Stomach (tissue), 9 donors: Measurements from ENCODE around the gene PC. TPM values are rescaled to one million over a fixed set of nuclear protein-coding genes. Genes with fewer than 3 reads are reported as not detected.

Experiments used
- DNase-seq, 2 donors: peaks; one replicate each; pipeline versions ENCODE4 v3.0.0 to v3.0.0-alpha.2; 2013 to 2019
- H3K27ac ChIP-seq, 5 donors: fragments of 200-600 bp in 4 of 5; sonication (generic) in 4 of 5; one replicate each; pipeline ENCODE4 v1.5.1; 2013 to 2019; ENCODE audit warnings: mild to moderate bottlenecking in 1 of 5, moderate library complexity in 1 of 5
- H3K27me3 ChIP-seq, 3 donors: fragments of 200-600 bp; sonication (generic); one replicate each; pipeline ENCODE4 v1.5.1; 2017 to 2019; ENCODE audit warnings: mixed run types in 1 of 3
- H3K36me3 ChIP-seq, 4 donors: fragments of 200-600 bp; sonication (generic); 1 replicate in 3 of 4; 2 replicates in 1 of 4; pipeline ENCODE4 v1.5.1; 2016 to 2019
- H3K4me1 ChIP-seq, 4 donors: fragments of 200-600 bp; sonication (generic); one replicate each; pipeline ENCODE4 v1.5.1; 2016 to 2019
- H3K4me3 ChIP-seq, 4 donors: fragments of 200-600 bp; sonication (generic) in 3 of 4; one replicate each; pipeline ENCODE4 v1.5.1; 2016 to 2019; ENCODE audit warnings: mild to moderate bottlenecking in 1 of 4
- H3K9me3 ChIP-seq, 4 donors: fragments of 200-600 bp; sonication (generic); one replicate each; pipeline ENCODE4 v1.5.1; 2016 to 2019
- CTCF ChIP-seq, 7 experiments: fragments of 450-650 bp in 4 of 7; fragments of 200-600 bp in 3 of 7; sonication (generic) in 3 of 7; IDR thresholded peaks; one replicate each; pipeline ENCODE4 v1.5.1; 2016 to 2019; ENCODE audit warnings: antibody characterized with exemption in 7 of 7, control low read depth in 2 of 7, mild to moderate bottlenecking in 1 of 7
- EP300 ChIP-seq: sonication (generic); formaldehyde crosslinking; IDR thresholded peaks from one replicate; pipeline ENCODE4 v1.6.1; 2017; ENCODE audit warnings: antibody characterized with exemption
- POLR2A ChIP-seq, 4 donors: fragments of 450-650 bp; IDR thresholded peaks; one replicate each; pipeline ENCODE4 v1.6.1; 2016; ENCODE audit warnings: antibody characterized with exemption in 4 of 4, control low read depth in 2 of 4, mild to moderate bottlenecking in 1 of 4, moderate library complexity in 1 of 4
- POLR2AphosphoS5 ChIP-seq, 3 donors: sonication (generic); formaldehyde crosslinking; IDR thresholded peaks; one replicate each; pipeline ENCODE4 v1.6.1; 2016; ENCODE audit warnings: antibody characterized with exemption in 3 of 3
- WGBS, 5 donors: extraction: QIAGEN DNeasy Blood & Tissue Kit in 3 of 5; methylation state at CpG; one replicate each; pipeline versions ENCODE4 v1.1.5 to v1.1.7; 2013 to 2018; 5-methylcytosine and 5-hydroxymethylcytosine counted together
- intact Hi-C: fragments of 100-400 bp; cut with DNase I; formaldehyde crosslinking; loops from one replicate; pipeline ENCODE4 v1.15.1; 2023; ENCODE audit warnings: low total_unique reads
- polyA plus RNA-seq, 3 donors: library from polyadenylated mRNA; stranded (reverse); fragments of 200-250 nt; gene quantifications; one replicate each; pipeline ENCODE4 v1.2.3, GENCODE V29; 2013
- total RNA-seq, 5 donors: library from RNA; depleted of rRNA; stranded (reverse); fragments of >200 nt; gene quantifications; one replicate each; pipeline versions ENCODE4 v1.1.0 to v1.2.3, GENCODE V29; 2014 to 2016
- donor health status: healthy with polysubstance abuse.
- donor health status: Bipolar disorder and iron deficiency.
- donor health status: healthy.

The PC gene
- total and polyA plus RNA-seq, 8 donors, result 0.58 to 86.0 (median 22.3) TPM

- no peak for TF ChIP-seq CTCF (IDR thresholded peaks at IDR 0.05)
- TF ChIP-seq POLR2AphosphoS5 (IDR thresholded peaks at IDR 0.05), result peak; percentile 98 to 99 (median 98)
- TF ChIP-seq POLR2A (IDR thresholded peaks at IDR 0.05), result peak in 2 of 4 donors; percentile 35 to 62
- WGBS, 5 donors, result 0 to 1% (median 1%) methylated on average over 35 to 98 of the region's 98 CpGs
- peak; percentile 91 to 98 for DNase-seq
- Histone ChIP-seq H3K27me3 (no peaks in the 10 kb centered on the region), H3K9me3 (no peaks in the 10 kb centered on the region), H3K36me3 (peaks cover 14 to 53% (median 48%) of the 10 kb centered on the region in 4 donors), H3K4me1 (peaks cover 26 to 50% (median 43%) of the 10 kb centered on the region in 4 donors), H3K27ac (peak within 1 kb of the TSS; percentile 97 to 99 (median 98)), H3K4me3 (peak within 1 kb of the TSS; percentile 69 to 99 (median 96))
- intact Hi-C loops, result no loop called here
Observed at GRCh38 chr11:66842896-66843775, 115.0 kb downstream of the PC start, which contains the start of gene RCE1. Gene RCE1 (plus strand): TSS chr11:66843441. CDS start chr11:66843456, 15 bp downstream.

DNA sequence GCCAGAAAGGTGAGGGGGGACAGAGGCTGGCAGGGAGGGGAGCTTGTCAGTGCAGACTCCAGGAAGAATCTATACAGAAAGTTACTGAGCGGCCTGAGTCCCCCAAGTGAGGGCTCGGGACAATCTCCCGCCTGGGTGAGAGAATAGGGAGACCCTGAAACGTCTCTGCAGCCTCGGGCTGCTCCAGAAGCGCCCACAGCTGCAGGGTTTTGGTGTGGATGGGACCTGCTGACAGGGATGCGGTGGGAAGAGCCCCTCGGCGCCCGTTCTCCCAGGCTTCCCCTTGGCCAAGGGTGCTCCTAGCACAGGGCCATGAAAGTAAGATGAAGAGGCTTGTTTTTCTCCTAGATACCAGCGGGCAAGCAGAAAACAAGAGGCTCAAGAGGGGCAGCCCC, 115.7 kb downstream of the PC start:
- H3K27ac ChIP-seq, result peak overlapping the region; percentile 97 to 99 (median 98)
- DNase-seq, result peak in 1 of 2 donors; percentile 16
- H3K4me1 ChIP-seq, result peaks cover 26 to 50% (median 43%) of the 10 kb centered on the region in 4 donors
- peak overlapping the region; percentile 69 to 99 (median 96) for H3K4me3 ChIP-seq
- TF ChIP-seq POLR2AphosphoS5 (IDR thresholded peaks at IDR 0.05) (no peak), POLR2A (IDR thresholded peaks at IDR 0.05) (no peak), CTCF (IDR thresholded peaks at IDR 0.05) (no peak), EP300 (no peak)
- WGBS, 5 donors, result 0 to 3% (median 1%) methylated on average over 11 of the region's 11 CpGs
- peaks cover 14 to 53% (median 48%) of the 10 kb centered on the region in 4 donors for H3K36me3 ChIP-seq
- no peaks in the 10 kb centered on the region for H3K9me3 ChIP-seq
- intact Hi-C loops, result no loop called here
- H3K27me3 ChIP-seq, result no peaks in the 10 kb centered on the region

- Histone ChIP-seq H3K36me3 (peaks cover 12 to 47% (median 42%) of the 10 kb centered on the region in 4 donors), H3K27me3 (no peaks in the 10 kb centered on the region), H3K27ac (peak overlapping the region in 3 of 5 donors; percentile 97 to 99 (median 98)), H3K4me1 (peaks cover 26 to 50% (median 43%) of the 10 kb centered on the region in 4 donors), H3K9me3 (no peaks in the 10 kb centered on the region), H3K4me3 (peak overlapping the region; percentile 69 to 99 (median 96))
- 81 to 87% (median 83%) methylated on average over 7 of the region's 7 CpGs for WGBS, 5 donors
- intact Hi-C loops, result no loop called here
- TF ChIP-seq EP300, result no peak
- TF ChIP-seq POLR2AphosphoS5 (IDR thresholded peaks at IDR 0.05), result no peak
- TF ChIP-seq POLR2A (IDR thresholded peaks at IDR 0.05), result no peak
- TF ChIP-seq CTCF (IDR thresholded peaks at IDR 0.05), result no peak
- no peak for DNase-seq
Observed at GRCh38 chr11:66841861-66842260, 116.3 kb downstream of the PC start.

- Histone ChIP-seq H3K27me3 (no peaks in the 10 kb centered on the region), H3K4me3 (no peak overlapping the region), H3K4me1 (peaks cover 26 to 50% (median 42%) of the 10 kb centered on the region in 4 donors), H3K9me3 (no peaks in the 10 kb centered on the region), H3K27ac (peak overlapping the region in 1 of 5 donors; percentile 19), H3K36me3 (peaks cover 0 to 33% (median 31%) of the 10 kb centered on the region in 4 donors)
- WGBS, 5 donors, result 78 to 84% (median 80%) methylated on average over 4 of the region's 4 CpGs
- DNase-seq, result no peak
- TF ChIP-seq POLR2AphosphoS5 (IDR thresholded peaks at IDR 0.05) (no peak), CTCF (IDR thresholded peaks at IDR 0.05) (no peak), POLR2A (IDR thresholded peaks at IDR 0.05) (no peak), EP300 (no peak)
- intact Hi-C loops, result no loop called here
Observed at GRCh38 chr11:66840317-66841091, 117.7 kb downstream of the PC start.
